ENCODE data around the gene UNK. TPM values are rescaled to one million over a fixed set of nuclear protein-coding genes. Genes with fewer than 3 reads are reported as not detected.

The UNK gene
- total and polyA plus RNA-seq, 9 of the 15 experiments (the other 6 are each of a cell fraction or from before 2014, with no cell fraction given), result 12.8 to 38.6 (median 24.8) TPM

DNA sequence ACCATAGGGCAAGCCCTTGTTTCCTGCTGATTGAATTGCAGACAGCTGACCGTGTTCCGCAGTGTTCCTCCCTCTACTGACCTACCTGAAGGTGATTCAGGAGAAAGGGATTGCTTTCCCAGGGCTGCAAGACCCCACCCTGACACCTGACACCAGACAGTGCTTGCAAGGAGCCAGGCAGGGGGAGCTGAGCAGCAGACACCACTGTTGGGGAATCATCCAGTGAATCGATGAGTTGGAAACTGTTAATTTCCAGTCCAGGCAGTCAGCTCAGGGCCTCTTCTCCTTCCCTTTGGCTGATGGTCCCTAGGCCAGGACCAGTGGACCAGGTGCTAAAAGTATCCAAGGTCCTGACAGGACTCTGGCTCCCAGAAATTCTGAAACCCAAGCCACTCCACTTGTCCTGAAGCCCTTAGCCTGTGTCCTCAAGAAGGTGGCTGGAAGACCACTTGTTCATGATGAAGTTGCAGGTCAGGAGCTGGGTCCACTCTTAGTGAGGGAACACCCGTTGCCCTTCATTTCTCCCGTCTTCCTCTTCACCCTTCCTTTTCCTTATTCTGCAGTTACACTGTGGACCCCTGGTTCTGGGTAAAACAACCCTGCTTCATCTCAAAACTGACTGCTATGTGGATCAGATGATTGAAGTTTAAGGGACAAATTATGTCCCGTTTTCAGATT, 9.5 kb upstream of the UNK start (continued):
- TF ChIP-seq FOS (IDR thresholded peaks at IDR 0.05; ENCODE audit: extremely low read depth, insufficient read length) (no peak), HNRNPK (IDR thresholded peaks at IDR 0.05; ENCODE audit: low read depth, low read length, poor library complexity, severe bottlenecking) (no peak), GTF2F1 (IDR thresholded peaks at IDR 0.05; ENCODE audit: low read depth, low read length) (no peak), ZNF830 (CRISPR knock-in tag; IDR thresholded peaks at IDR 0.05) (no peak; the same call in 1 of the 2 replicates), IRF2 (CRISPR knock-in tag; IDR thresholded peaks at IDR 0.05) (0 out of 2 replicates have a peak, but pooled peaks have one; percentile 44), MEF2A (IDR thresholded peaks at IDR 0.05; ENCODE audit: control insufficient read depth, low read depth, low read length) (no peak), ZNF589 (CRISPR knock-in tag; IDR thresholded peaks at IDR 0.05; ENCODE audit: low read depth) (no peak), POLR2A (conservative IDR thresholded peaks at IDR 0.05) (no peak; the same call in 1 of the 2 replicates), E2F4 (CRISPR knock-in tag; IDR thresholded peaks at IDR 0.05; ENCODE audit: low read depth) (no peak; the same call in 1 of the 2 replicates), SREBF2 (CRISPR knock-in tag; IDR thresholded peaks at IDR 0.05) (no peak), CREBBP (IDR thresholded peaks at IDR 0.05; ENCODE audit: low read depth, low read length) (no peak), ZNF76 (CRISPR knock-in tag; IDR thresholded peaks at IDR 0.05; ENCODE audit: borderline replicate concordance) (no peak), ZNF512 (tag; IDR thresholded peaks at IDR 0.05) (no peak), MAFK (IDR thresholded peaks at IDR 0.05; ENCODE audit: low read length) (no peak), HDAC8 (tag; IDR thresholded peaks at IDR 0.05) (no peak), RFX7 (CRISPR knock-in tag; IDR thresholded peaks at IDR 0.05) (peak; percentile 84), SAP30 (IDR thresholded peaks at IDR 0.05; ENCODE audit: borderline replicate concordance, insufficient read depth, low read depth, low read length, poor library complexity, severe bottlenecking) (no peak), GATAD2A (IDR thresholded peaks at IDR 0.05) (no peak), ZNF717 (CRISPR knock-in tag; IDR thresholded peaks at IDR 0.05) (no peak), DPF2 (IDR thresholded peaks at IDR 0.05) (no peak)
- TF ChIP-seq, protein P1, sequence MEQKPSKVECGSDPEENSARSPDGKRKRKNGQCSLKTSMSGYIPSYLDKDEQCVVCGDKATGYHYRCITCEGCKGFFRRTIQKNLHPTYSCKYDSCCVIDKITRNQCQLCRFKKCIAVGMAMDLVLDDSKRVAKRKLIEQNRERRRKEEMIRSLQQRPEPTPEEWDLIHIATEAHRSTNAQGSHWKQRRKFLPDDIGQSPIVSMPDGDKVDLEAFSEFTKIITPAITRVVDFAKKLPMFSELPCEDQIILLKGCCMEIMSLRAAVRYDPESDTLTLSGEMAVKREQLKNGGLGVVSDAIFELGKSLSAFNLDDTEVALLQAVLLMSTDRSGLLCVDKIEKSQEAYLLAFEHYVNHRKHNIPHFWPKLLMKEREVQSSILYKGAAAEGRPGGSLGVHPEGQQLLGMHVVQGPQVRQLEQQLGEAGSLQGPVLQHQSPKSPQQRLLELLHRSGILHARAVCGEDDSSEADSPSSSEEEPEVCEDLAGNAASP (IDR thresholded peaks at IDR 0.05), result no peak
